ENCODE data around the gene KIF1C. TPM values are rescaled to one million over a fixed set of nuclear protein-coding genes. Genes with fewer than 3 reads are reported as not detected.

KIF1C gene
- total RNA-seq, 1 donor: 54.6 TPM

DNA sequence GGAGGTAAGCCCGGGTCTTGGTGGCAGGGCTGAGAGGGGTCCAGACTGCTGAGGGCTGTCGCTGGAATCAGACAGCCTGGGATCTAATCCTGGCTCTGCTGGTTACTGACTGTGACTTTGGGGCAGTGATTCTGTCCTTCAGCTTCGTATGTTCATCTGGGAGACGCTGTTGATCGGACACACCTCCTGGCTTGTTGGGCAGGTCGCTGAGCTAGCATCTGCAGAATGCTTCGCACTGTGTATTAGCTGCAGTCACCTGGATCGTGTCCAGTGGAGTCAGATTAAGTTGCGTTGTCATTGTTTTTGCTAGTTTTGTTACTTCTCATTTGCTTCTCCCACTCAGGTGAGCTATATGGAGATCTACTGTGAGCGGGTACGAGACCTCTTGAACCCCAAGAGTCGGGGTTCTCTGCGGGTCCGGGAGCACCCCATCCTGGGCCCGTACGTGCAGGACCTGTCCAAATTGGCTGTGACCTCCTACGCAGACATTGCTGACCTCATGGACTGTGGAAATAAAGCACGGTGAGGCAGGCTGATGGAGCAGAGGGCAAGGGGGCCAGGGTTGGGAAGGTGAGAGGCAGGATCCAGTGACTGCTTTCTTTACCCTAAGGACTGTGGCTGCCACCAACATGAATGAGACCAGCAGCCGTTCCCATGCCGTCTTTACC is 4.5 kb downstream of the KIF1C start:
- Histone ChIP-seq H3K27me3 (ENCODE audit: insufficient read depth, low read length) (no peaks in the 10 kb centered on the region), H3K4me2 (ENCODE audit: insufficient read depth, low read length) (no peak overlapping the region), H3K9me3 (ENCODE audit: low read depth, low read length) (no peaks in the 10 kb centered on the region), H2AFZ (ENCODE audit: low read length) (no peak overlapping the region), H3K4me3 (ENCODE audit: insufficient read depth, low read length) (no peak overlapping the region), H3K36me3 (ENCODE audit: insufficient read depth, low read length) (peaks cover 53% of the 10 kb centered on the region), H3K27ac (ENCODE audit: low read depth, low read length) (no peak overlapping the region), H3K4me1 (ENCODE audit: insufficient read depth, low read length) (peaks cover 17% of the 10 kb centered on the region), H4K20me1 (ENCODE audit: insufficient read depth, low read length) (peaks cover 24% of the 10 kb centered on the region), H3K79me2 (ENCODE audit: insufficient read depth, low read length) (peaks cover 31% of the 10 kb centered on the region)
- DNase-seq (ENCODE audit: insufficient read length, low spot score, missing footprints): peak; percentile 56
- TF ChIP-seq, protein P1, sequence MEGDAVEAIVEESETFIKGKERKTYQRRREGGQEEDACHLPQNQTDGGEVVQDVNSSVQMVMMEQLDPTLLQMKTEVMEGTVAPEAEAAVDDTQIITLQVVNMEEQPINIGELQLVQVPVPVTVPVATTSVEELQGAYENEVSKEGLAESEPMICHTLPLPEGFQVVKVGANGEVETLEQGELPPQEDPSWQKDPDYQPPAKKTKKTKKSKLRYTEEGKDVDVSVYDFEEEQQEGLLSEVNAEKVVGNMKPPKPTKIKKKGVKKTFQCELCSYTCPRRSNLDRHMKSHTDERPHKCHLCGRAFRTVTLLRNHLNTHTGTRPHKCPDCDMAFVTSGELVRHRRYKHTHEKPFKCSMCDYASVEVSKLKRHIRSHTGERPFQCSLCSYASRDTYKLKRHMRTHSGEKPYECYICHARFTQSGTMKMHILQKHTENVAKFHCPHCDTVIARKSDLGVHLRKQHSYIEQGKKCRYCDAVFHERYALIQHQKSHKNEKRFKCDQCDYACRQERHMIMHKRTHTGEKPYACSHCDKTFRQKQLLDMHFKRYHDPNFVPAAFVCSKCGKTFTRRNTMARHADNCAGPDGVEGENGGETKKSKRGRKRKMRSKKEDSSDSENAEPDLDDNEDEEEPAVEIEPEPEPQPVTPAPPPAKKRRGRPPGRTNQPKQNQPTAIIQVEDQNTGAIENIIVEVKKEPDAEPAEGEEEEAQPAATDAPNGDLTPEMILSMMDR (IDR thresholded peaks at IDR 0.05; ENCODE audit: extremely low read depth, low read depth, low read length): no peak

- Histone ChIP-seq H3K79me2 (ENCODE audit: insufficient read depth, low read length) (peaks cover 26% of the 10 kb centered on the region), H3K9me3 (ENCODE audit: low read depth, low read length) (no peaks in the 10 kb centered on the region), H3K27ac (ENCODE audit: low read depth, low read length) (no peak overlapping the region), H3K4me1 (ENCODE audit: insufficient read depth, low read length) (peaks cover 17% of the 10 kb centered on the region), H3K4me3 (ENCODE audit: insufficient read depth, low read length) (no peak overlapping the region), H3K36me3 (ENCODE audit: insufficient read depth, low read length) (peaks cover 63% of the 10 kb centered on the region), H3K27me3 (ENCODE audit: insufficient read depth, low read length) (no peaks in the 10 kb centered on the region), H2AFZ (ENCODE audit: low read length) (no peak overlapping the region), H3K4me2 (ENCODE audit: insufficient read depth, low read length) (no peak overlapping the region), H4K20me1 (ENCODE audit: insufficient read depth, low read length) (peaks cover 24% of the 10 kb centered on the region)
- TF ChIP-seq, protein P1 (IDR thresholded peaks at IDR 0.05; ENCODE audit: extremely low read depth, low read depth, low read length): no peak
- peak; percentile 53 for DNase-seq (ENCODE audit: insufficient read length, low spot score, missing footprints)
These were observed 5.6 kb downstream of the KIF1C start for GRCh38 chr17:5003214-5003867.

GRCh38 chr17:5011928-5012327 is 14.2 kb downstream of the KIF1C start:
- TF ChIP-seq, protein P1 (IDR thresholded peaks at IDR 0.05; ENCODE audit: extremely low read depth, low read depth, low read length): no peak
- no peaks in the 10 kb centered on the region for H3K27me3 ChIP-seq (ENCODE audit: insufficient read depth, low read length)
- H3K9me3 ChIP-seq (ENCODE audit: low read depth, low read length): no peaks in the 10 kb centered on the region
- H3K79me2 ChIP-seq (ENCODE audit: insufficient read depth, low read length): no peaks in the 10 kb centered on the region
- H3K4me1 ChIP-seq (ENCODE audit: insufficient read depth, low read length): peaks cover 9% of the 10 kb centered on the region
- no peak overlapping the region for H2AFZ ChIP-seq (ENCODE audit: low read length)
- peak overlapping the region; percentile 44 for H3K27ac ChIP-seq (ENCODE audit: low read depth, low read length)
- no peaks in the 10 kb centered on the region for H4K20me1 ChIP-seq (ENCODE audit: insufficient read depth, low read length)
- no peak overlapping the region for H3K4me2 ChIP-seq (ENCODE audit: insufficient read depth, low read length)
- peaks cover 67% of the 10 kb centered on the region for H3K36me3 ChIP-seq (ENCODE audit: insufficient read depth, low read length)
- DNase-seq (ENCODE audit: insufficient read length, low spot score, missing footprints): peak; percentile 97
- no peak overlapping the region for H3K4me3 ChIP-seq (ENCODE audit: insufficient read depth, low read length)

- Histone ChIP-seq H3K27me3 (ENCODE audit: insufficient read depth, low read length) (no peaks in the 10 kb centered on the region), H3K79me2 (ENCODE audit: insufficient read depth, low read length) (no peaks in the 10 kb centered on the region), H3K4me1 (ENCODE audit: insufficient read depth, low read length) (peaks cover 9% of the 10 kb centered on the region), H3K9me3 (ENCODE audit: low read depth, low read length) (no peaks in the 10 kb centered on the region), H3K36me3 (ENCODE audit: insufficient read depth, low read length) (peaks cover 64% of the 10 kb centered on the region), H3K4me2 (ENCODE audit: insufficient read depth, low read length) (no peak overlapping the region), H2AFZ (ENCODE audit: low read length) (no peak overlapping the region), H3K27ac (ENCODE audit: low read depth, low read length) (no peak overlapping the region), H3K4me3 (ENCODE audit: insufficient read depth, low read length) (no peak overlapping the region), H4K20me1 (ENCODE audit: insufficient read depth, low read length) (peaks cover 2% of the 10 kb centered on the region)
- DNase-seq (ENCODE audit: insufficient read length, low spot score, missing footprints): no peak
- TF ChIP-seq, protein P1 (IDR thresholded peaks at IDR 0.05; ENCODE audit: extremely low read depth, low read depth, low read length): no peak
These were observed 16.6 kb downstream of the KIF1C start for GRCh38 chr17:5014357-5014756.
